ENCODE measurements around the gene ILKAP.
A peak's percentile ranks its signal among the peaks of the same experiment; 100 is the strongest.

Gene ILKAP

DNA sequence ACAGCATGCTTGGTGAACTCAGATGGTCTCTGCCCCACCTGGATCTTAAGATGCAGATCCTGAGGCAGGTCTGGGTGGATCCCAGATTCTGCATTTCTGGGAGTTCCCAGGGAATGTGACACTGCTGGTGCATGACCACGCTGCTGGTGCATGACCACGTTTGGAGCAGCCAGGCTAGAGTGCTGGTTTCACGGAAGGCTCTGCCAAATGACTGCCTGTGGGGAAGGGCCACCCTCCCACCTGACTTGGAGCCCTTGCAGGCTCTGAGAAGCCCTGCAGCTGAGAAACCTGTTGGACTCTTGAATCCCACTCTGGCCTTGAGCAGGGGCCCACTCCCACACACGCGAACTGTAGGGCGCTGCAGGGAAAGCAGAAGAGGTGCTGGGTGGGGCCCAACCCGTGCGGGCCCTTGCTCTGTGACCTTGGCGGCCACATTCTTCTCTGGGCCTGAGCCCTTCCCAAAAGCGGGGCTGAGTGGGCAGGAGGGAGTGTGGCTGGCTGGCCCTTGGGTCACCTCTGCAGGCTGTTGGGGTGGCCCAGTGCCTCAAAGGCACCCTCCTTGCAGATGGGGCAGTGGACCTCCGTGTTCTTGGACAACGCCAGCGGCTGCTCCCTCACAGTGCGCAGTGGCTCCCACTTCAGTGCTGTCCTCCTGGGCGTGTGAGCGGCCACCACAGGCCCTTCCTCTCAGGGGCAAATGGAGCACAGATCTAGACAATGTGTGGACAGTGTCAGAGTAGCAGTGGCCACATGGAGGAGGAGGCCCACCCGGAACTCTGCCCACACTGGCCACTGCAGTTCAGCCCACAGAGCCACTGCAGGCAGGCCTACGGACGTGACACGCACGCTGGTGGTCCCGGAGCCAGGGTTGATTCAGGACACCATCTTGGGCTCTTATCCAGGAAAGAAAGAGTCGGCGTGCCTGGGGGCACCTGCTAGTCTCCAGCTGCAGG, 36.8 kb downstream of the ILKAP start:
- DNase-seq = no peak

DNA sequence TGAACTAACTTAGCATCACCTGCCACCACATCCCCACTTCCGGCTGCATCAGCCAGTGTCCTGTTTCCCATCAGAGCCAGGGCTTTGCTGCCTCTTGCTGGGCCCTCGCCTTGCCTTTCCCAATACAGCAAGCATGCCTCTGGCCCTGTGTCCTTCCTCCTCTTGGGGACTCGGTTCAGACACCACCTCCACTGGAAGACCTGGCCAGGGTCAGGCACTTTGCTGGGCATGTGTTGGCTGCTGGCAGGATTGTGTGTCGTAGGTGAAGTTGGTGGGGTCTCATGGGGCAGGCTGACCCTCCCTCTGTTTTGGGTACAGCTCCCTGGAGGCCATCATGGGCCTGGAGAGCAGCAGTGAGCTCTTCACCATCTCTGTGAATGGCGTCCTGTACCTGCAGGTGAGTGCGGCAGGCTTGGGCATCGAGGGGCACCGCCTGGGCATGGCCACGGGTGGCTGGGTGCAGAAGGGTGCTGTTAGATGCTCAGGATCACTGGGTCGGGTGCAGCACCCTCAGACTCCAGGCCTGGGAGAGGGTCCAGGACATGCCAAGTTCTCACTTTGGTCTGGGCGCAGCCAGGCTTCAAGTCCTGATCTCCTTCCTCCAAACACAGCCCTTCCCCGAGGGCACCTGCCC, 38.1 kb downstream of the ILKAP start:
- no peak for DNase-seq

DNA sequence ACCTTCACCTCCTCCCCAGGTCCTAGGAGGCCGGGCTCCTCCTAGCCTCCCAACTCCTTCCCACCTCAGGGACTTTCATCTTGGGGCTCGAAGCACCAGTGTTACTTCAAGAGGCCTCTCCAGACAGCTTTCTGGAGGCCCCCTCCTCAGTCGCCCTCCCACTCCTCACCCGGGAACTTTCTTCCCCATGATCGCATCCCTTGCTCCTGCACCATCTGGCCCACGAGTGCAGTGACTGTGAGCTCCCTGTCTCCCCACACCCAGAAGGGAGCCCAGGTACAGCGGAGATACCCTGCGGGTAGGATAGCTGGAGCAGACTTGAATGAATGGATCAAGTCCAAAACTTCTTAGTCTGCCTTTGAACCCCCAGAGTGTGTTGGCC, 38.6 kb downstream of the ILKAP start:
- DNase-seq = no peak

DNA sequence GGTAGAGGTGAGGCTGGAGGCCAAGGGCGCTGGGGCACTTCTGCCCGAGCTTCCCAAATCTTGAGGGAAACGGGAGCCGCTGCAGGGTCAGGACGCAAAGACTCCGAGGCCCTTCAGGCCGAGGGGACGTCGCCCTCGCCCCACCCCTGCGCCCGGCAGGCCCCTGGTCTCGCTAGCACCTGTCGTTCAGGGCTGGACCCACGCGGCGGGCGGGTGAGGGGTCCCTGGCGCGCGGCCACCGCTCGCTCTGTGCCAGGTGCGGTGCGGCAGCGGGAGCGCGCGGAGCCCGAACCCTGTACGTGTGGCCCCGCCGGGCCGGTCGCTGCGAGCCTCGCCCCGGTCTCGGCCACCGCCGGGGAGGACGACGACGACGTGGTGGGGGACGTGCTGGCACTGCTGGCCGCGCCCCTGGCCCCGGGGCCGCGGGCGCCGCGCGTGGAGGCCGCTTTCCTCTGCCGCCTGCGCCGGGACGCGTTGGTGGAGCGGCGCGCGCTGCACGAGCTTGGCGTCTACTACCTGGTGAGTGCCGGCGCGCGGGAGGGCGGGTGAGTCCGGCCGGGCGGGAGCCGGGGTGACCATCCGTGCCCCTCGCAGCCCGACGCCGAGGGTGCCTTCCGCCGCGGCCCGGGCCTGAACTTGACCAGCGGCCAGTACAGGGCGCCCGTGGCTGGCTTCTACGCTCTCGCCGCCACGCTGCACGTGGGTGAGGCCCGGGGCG, 39.9 kb downstream of the ILKAP start:
- no peak for DNase-seq

- DNase-seq = no peak
Observed at GRCh38 chr2:238162846-238163441, 40.6 kb downstream of the ILKAP start.

- no peak for DNase-seq
Observed at GRCh38 chr2:238162251-238162845, 41.1 kb downstream of the ILKAP start.

GRCh38 chr2:238161291-238162051, 42.0 kb downstream of the ILKAP start:
- no peak for DNase-seq

GRCh38 chr2:238160206-238161129, 43.0 kb downstream of the ILKAP start:
- peak in 2 of 58 donors; percentile 26 to 27 for DNase-seq

GRCh38 chr2:238159661-238160205, 43.8 kb downstream of the ILKAP start:
- no peak for DNase-seq

DNA sequence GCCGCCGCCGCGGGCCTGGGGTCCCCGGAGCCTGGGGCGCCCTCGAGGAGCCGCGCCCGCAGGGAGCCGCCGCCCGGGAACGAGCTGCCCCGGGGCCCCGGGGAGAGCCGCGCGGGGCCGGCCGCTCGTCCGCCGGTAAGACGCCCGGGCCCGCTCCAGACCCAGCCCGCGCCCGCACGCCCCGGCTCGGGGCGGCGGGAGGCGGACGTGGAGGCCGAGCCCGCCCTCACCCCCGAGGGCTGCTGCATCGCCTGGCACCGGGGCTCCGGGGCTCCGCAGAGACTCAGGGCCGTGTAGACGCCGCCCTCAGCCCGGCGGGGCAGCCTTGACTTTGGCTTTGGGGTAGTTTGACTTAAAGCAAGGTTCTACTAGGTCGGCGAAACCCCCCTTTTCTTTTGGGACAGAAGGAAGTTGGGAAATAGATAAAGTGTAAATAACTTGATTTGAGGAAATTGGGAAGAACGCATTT, 44.4 kb downstream of the ILKAP start:
- no peak for DNase-seq

DNA sequence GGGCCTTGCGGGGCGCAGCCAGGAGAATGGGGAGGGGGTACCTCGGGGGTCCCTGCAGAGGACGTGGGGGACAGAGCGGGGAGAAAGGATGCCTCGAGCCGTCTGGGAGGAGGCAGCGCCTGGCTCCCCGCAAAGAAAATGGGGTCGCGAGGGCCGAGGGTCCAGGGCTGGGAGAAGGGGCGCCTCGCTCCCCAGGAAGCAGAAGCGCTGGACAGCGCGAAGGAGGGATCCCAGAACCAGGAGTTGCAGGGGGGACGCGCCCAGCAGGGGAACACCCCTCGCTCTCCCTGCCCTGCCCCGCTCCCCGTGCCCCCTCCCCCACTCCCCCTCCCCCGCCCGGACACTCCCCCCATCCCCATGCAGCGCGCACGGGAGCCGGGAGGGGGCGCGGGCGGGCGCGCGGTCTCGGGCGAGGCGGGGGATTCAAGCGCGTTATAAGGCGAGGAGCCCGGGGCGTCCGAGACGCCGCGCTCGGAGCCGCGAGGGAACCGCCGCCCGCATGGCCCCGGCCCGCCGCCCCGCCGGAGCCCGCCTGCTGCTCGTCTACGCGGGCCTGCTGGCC, 44.9 kb downstream of the ILKAP start, which contains the start of gene ERFE:
ERFE (plus strand) TSS at position 462 of the 562 bp plus-strand sequence; CDS start at position 500, 38 bp downstream.
- DNase-seq = peak in 3 of 58 donors; percentile 7 to 23 (median 21)

DNA sequence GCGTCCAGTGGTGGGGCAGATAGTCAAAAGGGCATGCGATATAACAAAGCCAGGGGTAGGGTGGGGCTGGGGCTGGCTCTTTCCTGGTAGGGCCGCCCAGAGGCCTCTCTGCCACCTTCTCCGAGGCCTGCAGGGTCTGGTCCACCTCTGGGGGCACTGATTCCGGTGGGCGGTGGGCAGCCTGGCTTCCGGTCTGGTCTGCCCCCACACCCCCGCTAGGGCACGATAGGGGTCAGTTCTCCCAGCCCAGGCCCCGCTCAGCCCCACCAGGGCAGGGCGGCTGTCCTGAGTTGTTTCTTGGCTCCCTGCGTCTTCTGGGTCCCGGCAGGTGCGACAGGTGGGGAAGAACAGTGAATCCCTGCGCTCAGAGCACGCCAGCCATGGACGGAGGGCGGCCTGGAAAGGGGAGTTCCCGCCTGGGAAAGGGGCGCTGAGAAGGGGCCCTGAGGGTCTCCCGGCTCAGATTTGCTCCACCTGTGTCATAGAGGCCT, 45.4 kb downstream of the ILKAP start:
- DNase-seq = no peak

GRCh38 chr2:238157506-238158017, 45.9 kb downstream of the ILKAP start:
- no peak for DNase-seq

DNA sequence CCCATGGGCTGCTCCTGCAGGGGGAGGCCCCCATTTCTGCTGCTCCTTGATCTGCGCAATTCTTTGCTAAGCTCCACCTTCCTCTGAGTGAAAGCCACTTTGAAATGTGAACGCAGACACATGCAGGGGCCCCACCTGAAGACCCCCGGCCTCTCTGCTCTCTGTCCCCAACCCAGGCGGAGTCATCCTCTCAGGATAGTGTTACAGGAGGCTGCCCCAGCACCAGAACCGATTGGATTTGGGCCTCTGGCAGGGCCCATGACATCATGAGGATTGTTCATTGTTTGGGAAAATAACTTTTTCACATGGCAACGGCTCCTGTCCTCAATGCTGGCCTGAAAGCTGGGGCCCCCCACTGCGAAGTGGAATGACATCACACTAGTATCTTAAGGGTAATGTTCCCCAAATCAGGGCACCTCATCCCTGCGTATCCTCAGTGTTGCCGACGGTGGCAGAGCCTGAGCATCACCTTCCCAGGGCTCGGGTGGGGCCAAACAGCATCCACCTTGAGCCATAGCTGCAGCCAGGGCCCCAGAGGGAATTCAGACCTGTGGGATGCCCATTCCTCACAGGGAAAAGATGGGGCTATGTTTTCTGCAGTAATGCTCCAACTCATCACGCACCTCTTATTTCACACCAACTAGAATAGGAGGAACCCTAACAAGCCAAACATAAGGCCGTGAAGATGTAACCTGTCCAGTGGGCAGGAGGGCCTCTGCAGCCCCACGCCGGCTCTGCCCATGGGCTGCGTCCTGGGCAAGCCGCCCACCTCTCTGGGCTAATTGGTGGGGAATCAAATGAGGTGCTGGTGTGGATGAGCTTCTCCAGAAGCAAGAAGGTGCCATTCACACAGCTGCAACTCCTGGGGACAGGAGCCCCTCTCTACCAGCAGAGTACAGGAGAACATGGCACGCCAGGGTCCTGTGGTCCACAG, 47.5 kb downstream of the ILKAP start:
- DNase-seq = no peak

DNA sequence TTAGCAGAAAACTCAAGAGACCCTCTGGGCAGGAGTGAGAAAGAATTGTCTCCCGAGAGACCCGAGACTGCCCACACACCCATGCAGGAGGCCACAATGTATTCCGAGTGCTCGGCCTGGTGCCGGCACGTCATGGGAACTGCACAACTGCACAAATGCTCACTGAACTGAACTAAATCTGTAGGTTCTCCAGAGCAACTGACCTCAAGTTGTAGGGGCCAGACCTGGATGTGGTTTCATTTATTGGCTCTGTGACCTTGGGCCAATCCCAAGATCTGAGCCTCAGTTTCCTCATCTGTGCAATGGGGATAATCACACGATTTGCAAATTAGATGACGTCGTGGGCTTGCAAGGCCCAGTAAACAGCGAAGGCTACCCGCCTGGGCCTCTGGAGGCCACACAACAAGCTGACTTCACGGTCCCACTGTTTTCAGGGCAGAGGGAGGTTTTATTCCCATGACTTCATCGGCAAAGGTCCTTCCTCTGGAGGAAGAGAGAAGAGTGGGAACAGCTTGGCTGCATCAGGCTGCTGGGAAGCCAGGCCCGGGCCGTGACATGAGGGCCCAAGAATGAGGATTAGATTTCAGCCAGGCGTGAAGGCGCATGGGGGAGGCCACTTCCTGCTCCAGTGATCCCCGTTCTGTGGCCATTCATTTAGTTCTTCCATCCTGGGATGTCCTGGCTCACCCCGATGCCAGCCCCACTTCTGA, 48.3 kb downstream of the ILKAP start:
- no peak for DNase-seq

DNA sequence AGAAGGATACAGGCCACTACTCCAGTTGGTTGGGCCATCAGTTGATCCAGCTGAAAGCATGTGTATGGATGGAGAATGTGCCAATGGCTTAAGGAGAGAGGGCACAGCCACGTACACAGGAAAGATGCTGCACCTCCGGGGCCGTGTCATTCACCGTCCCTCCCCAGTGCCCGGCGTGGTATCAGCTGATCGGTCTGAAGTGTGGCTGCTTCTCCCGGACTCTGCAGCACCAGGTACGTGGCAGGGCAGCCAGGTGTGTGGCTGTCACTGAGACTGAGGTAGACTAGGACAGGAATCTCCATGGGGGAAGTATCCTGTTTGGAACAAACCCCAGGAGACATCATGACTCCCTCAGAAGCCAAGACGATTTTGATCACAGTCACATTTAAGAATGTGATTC, 48.9 kb downstream of the ILKAP start:
- no peak for DNase-seq

Measured in anterior cingulate cortex (tissue), 58 donors.